HepG2 (cell line): ENCODE data around the gene ADI1. TPM values are rescaled to one million over a fixed set of nuclear protein-coding genes. Genes with fewer than 3 reads are reported as not detected.
A peak's percentile ranks its signal among the peaks of the same experiment; 100 is the strongest.

Experiments used
- ATAC-seq: fragments of 200-7000 bp; cut with Tn5 transposase; 3 replicates; pipeline ENCODE4 v1.9.1; 2020; ENCODE audit warnings: mild to moderate bottlenecking, moderate library complexity
- BruUV-seq: library from RNA; stranded (reverse); fragments of 400-500 nt; replicated peaks from 2 replicates; lab custom pipeline; 2021; lab: Mats Ljungman, UMichigan
- CTCF ChIA-PET: fragments of 300-600 bp; formaldehyde crosslinking; extraction: SDS; loops from one replicate; lab custom pipeline; 2021; ENCODE audit warnings: low total read pairs, inconsistent platforms, low intra/inter-chr PET ratio; lab: Yijun Ruan, JAX
- POLR2A ChIA-PET: fragments of 350-600 bp; sonication (Branson Sonifier 250); formaldehyde crosslinking; loops from one replicate; lab custom pipeline; 2020; ENCODE audit warnings: antibody characterized with exemption, inconsistent platforms; lab: Yijun Ruan, JAX
- DNase-seq: peaks from one replicate; pipeline ENCODE4 v3.0.0-alpha.2; 2015; ENCODE audit warnings: low spot score
- FAIRE-seq: peaks from 3 replicates; lab custom pipeline; 2011; peaks lifted over from hg19 to GRCh38; lab: Jason Lieb, UNC
- H2AFZ ChIP-seq: one replicate; pipeline ENCODE4 v1.6.1; 2011; ENCODE audit warnings: low read length, inconsistent platforms
- H3K27ac ChIP-seq: fragments of 300-600 bp; 3 replicates; pipeline ENCODE4 v1.8.0; 2011; ENCODE audit warnings: mixed run types, mild to moderate bottlenecking, mixed read lengths, low read length, inconsistent platforms; ENCODE audit not compliant: insufficient read depth; ENCODE audit errors: extremely low read length
- H3K27me3 ChIP-seq, 2 experiments: fragments of 200-600 bp in 1 of 2; 2 replicates in 1 of 2; 3 replicates in 1 of 2; pipeline versions ENCODE4 v1.6.0 to v1.8.0; 2011; ENCODE audit warnings: low read length in 2 of 2, mild to moderate bottlenecking in 2 of 2, moderate library complexity in 2 of 2, inconsistent platforms in 1 of 2; ENCODE audit not compliant: insufficient read depth in 2 of 2, control insufficient read depth in 1 of 2
- H3K36me3 ChIP-seq, 2 experiments: fragments of 200-600 bp in 1 of 2; replicated peaks in 1 of 2; 2 replicates in 1 of 2; 3 replicates in 1 of 2; pipeline versions ENCODE4 v1.5.1 to v1.8.0; 2011; ENCODE audit warnings: low read length in 2 of 2, inconsistent platforms in 1 of 2; ENCODE audit not compliant: insufficient read depth in 2 of 2, control insufficient read depth in 1 of 2
- H3K4me1 ChIP-seq: 2 replicates; pipeline ENCODE4 v1.5.1; 2012; ENCODE audit warnings: low read length, inconsistent platforms; ENCODE audit not compliant: insufficient read depth
- H3K4me2 ChIP-seq: 2 replicates; pipeline ENCODE4 v1.6.0; 2011; ENCODE audit warnings: low read depth, low read length, inconsistent platforms
- H3K4me3 ChIP-seq, 3 experiments: fragments of 200-600 bp in 1 of 3; sonication (generic), shearing (Covaris generic) in 1 of 3; replicated peaks in 1 of 3; 2 replicates each; pipeline ENCODE4 v1.5.1; 2011 to 2016; ENCODE audit warnings: low read length in 3 of 3, inconsistent platforms in 2 of 3, low read depth in 2 of 3, mild to moderate bottlenecking in 2 of 3, control low read depth in 1 of 3, mixed read lengths in 1 of 3; ENCODE audit not compliant: insufficient read depth in 1 of 3
- H3K79me2 ChIP-seq: one replicate; pipeline ENCODE4 v1.6.1; 2011; ENCODE audit warnings: low read length, inconsistent platforms; ENCODE audit not compliant: insufficient read depth
- H3K9ac ChIP-seq: 2 replicates; pipeline ENCODE4 v1.6.0; 2011; ENCODE audit warnings: mild to moderate bottlenecking, low read depth, low read length, inconsistent platforms; ENCODE audit not compliant: insufficient read depth
- H3K9me3 ChIP-seq: 2 replicates; pipeline ENCODE4 v1.5.1; 2012; ENCODE audit warnings: mild to moderate bottlenecking, low read length
- H4K20me1 ChIP-seq: 2 replicates; pipeline ENCODE4 v1.6.0; 2011; ENCODE audit warnings: inconsistent platforms, mild to moderate bottlenecking, low read length, moderate library complexity; ENCODE audit not compliant: insufficient read depth
- ADNP ChIP-seq: sonication (generic); formaldehyde crosslinking; IDR thresholded peaks from 2 replicates; pipeline ENCODE4 v1.4.0; 2020; ENCODE audit warnings: missing genetic modification reagents
- ARNTL ChIP-seq: sonication (generic); formaldehyde crosslinking; IDR thresholded peaks from 2 replicates; pipeline ENCODE4 v1.4.0; 2020; ENCODE audit warnings: mild to moderate bottlenecking, missing genetic modification reagents
- BCL6 ChIP-seq: IDR thresholded peaks from 2 replicates; pipeline ENCODE4 v1.6.1; 2016; ENCODE audit warnings: missing genetic modification reagents, missing compliant biosample characterization
- HDAC1 ChIP-seq: sonication (generic); formaldehyde crosslinking; IDR thresholded peaks from 2 replicates; pipeline ENCODE4 v1.5.1; 2020; ENCODE audit warnings: mild to moderate bottlenecking, missing genetic modification reagents
- HDAC2 ChIP-seq: sonication (generic); formaldehyde crosslinking; IDR thresholded peaks from 2 replicates; pipeline ENCODE4 v1.4.0; 2020; ENCODE audit warnings: missing genetic modification reagents
- KDM2A ChIP-seq: sonication (generic); formaldehyde crosslinking; IDR thresholded peaks from 2 replicates; pipeline ENCODE4 v1.4.0; 2020; ENCODE audit warnings: low read depth, missing genetic modification reagents, borderline replicate concordance
- MEIS2 ChIP-seq: sonication (generic); formaldehyde crosslinking; IDR thresholded peaks from 2 replicates; pipeline ENCODE4 v1.9.0; 2021; ENCODE audit warnings: mild to moderate bottlenecking, missing genetic modification reagents
- PHB2 ChIP-seq: fragments of 450-650 bp; IDR thresholded peaks from 2 replicates; pipeline ENCODE4 v1.6.1; 2018; ENCODE audit not compliant: partially characterized antibody
- RXRA ChIP-seq: sonication (generic); formaldehyde crosslinking; IDR thresholded peaks from 2 replicates; pipeline ENCODE4 v1.5.1; 2020; ENCODE audit warnings: missing genetic modification reagents
- ZBTB44 ChIP-seq: sonication (generic); formaldehyde crosslinking; IDR thresholded peaks from 2 replicates; pipeline ENCODE4 v1.4.0; 2020; ENCODE audit warnings: missing genetic modification reagents
- ZC3H13 ChIP-seq: sonication (generic); formaldehyde crosslinking; IDR thresholded peaks from 2 replicates; pipeline ENCODE4 v1.8.1; 2023; ENCODE audit warnings: mild to moderate bottlenecking, missing genetic modification reagents, moderate library complexity
- ZNF205 ChIP-seq: IDR thresholded peaks from 2 replicates; pipeline ENCODE4 v1.6.1; 2018; ENCODE audit warnings: missing biosample characterization, missing genetic modification reagents
- ZNF354B ChIP-seq: sonication (generic); formaldehyde crosslinking; IDR thresholded peaks from 2 replicates; pipeline ENCODE4 v1.8.0; 2022; ENCODE audit warnings: mild to moderate bottlenecking, missing genetic modification reagents
- ZNF503 ChIP-seq: sonication (generic); formaldehyde crosslinking; IDR thresholded peaks from 2 replicates; pipeline ENCODE4 v1.4.0; 2020; ENCODE audit warnings: missing genetic modification reagents
- WGBS: methylation state at CpG from one replicate; pipeline ENCODE4 v1.1.6; 2017; ENCODE audit warnings: low lambda C conversion rate; 5-methylcytosine and 5-hydroxymethylcytosine counted together
- in situ Hi-C: cut with HindIII; loops from 2 replicates; pipeline ENCODE4 v1.10.0; 2017; ENCODE audit warnings: low pct_unique_long_range_greater_than_20kb; ENCODE audit not compliant: extremely low pct_ligation_motif_present
- intact Hi-C: fragments of 100-400 bp; cut with micrococcal nuclease; formaldehyde crosslinking; loops from one replicate; pipeline ENCODE4 v1.10.0; 2022; ENCODE audit not compliant: unreplicated experiment
- polyA plus RNA-seq, 8 experiments: library from polyadenylated mRNA; depleted of rRNA in 3 of 8; stranded (reverse) in 7 of 8; unstranded in 1 of 8; fragments of >200 nt; fragmentation: Illumina TruSeq in 4 of 8; extraction: Trizol in 4 of 8; gene quantifications; 2 replicates each; pipeline versions ENCODE4 v1.2.1 to v1.2.3, GENCODE V29; 2011 to 2016; ENCODE audit warnings: low read depth in 4 of 8, missing spikeins in 1 of 8, mixed read lengths in 1 of 8; ENCODE audit not compliant: insufficient read depth in 1 of 8
- total RNA-seq, 5 experiments: library from RNA; depleted of rRNA; stranded (reverse); fragments of >200 nt; fragmentation: Illumina TruSeq; extraction: Trizol; gene quantifications; 2 replicates each; pipeline ENCODE4 v1.2.3, GENCODE V29; 2016; ENCODE audit warnings: low read depth in 1 of 5

ADI1 gene
- total and polyA plus RNA-seq, 2 of the 13 experiments (the other 11 are each of a cell fraction or from before 2014, with no cell fraction given), result 28.7 to 123 TPM

- peak overlapping the region; percentile 36 for H3K27ac ChIP-seq
- H3K9me3 ChIP-seq, result no peaks in the 10 kb centered on the region
- ATAC-seq (peak; percentile 85), DNase-seq (peak; percentile 84), FAIRE-seq (peak; percentile 91)
- peaks cover 32% of the 10 kb centered on the region for H3K4me1 ChIP-seq
- H3K27me3 ChIP-seq, result no peaks in the 10 kb centered on the region
- peak overlapping the region; percentile 61 for H3K4me2 ChIP-seq
- ChIA-PET CTCF (no interaction called here), POLR2A (interaction anchor here (0.6 to 4.5 kb wide), 6 partner anchors 12 to 78 kb away, joined by 3 to 35 read pairs (median 4); partner anchors contain the start of gene RNASEH1)
- H4K20me1 ChIP-seq, result no peaks in the 10 kb centered on the region
- H2AFZ ChIP-seq, result no peak overlapping the region
- peak overlapping the region in 1 of 3 experiments; percentile 18; a peak in 1 of 6 replicates for H3K4me3 ChIP-seq
- WGBS, result 16% methylated on average over 7 of the region's 7 CpGs
- intact Hi-C loops, result no loop called here
- H3K36me3 ChIP-seq, result peaks cover 12 to 21% of the 10 kb centered on the region in 2 experiments; a peak in 4 of 5 replicates
- no peak overlapping the region for H3K9ac ChIP-seq
- no TSS peak for BruUV-seq
- no peaks in the 10 kb centered on the region for H3K79me2 ChIP-seq
- in situ Hi-C loops, result no loop called here
- peak; percentile 76; the same call in 1 of the 2 replicates for TF ChIP-seq HDAC2 (CRISPR knock-in tag)
- 0 out of 2 replicates have a peak, but pooled peaks have one; percentile 21 for TF ChIP-seq RXRA
- TF ChIP-seq PHB2, result no peak
- TF ChIP-seq ZBTB44 (CRISPR knock-in tag), result no peak
- TF ChIP-seq ARNTL (CRISPR knock-in tag), result peak; percentile 65
- TF ChIP-seq ZNF503 (CRISPR knock-in tag), result no peak
- TF ChIP-seq MEIS2 (CRISPR knock-in tag), result no peak
- no peak for TF ChIP-seq ZNF205 (CRISPR knock-in tag)
- TF ChIP-seq BCL6 (CRISPR knock-in tag), result peak; percentile 35; the same call in 1 of the 2 replicates
- TF ChIP-seq ADNP (CRISPR knock-in tag), result no peak
- peak; percentile 33; the same call in 1 of the 2 replicates for TF ChIP-seq KDM2A (CRISPR knock-in tag)
- TF ChIP-seq ZNF354B, result no peak
- no peak for TF ChIP-seq ZC3H13 (CRISPR knock-in tag)
- peak; percentile 46; the same call in 1 of the 2 replicates for TF ChIP-seq HDAC1 (CRISPR knock-in tag)
Measured at GRCh38 chr2:3480352-3481010, 38.9 kb downstream of the ADI1 start.
